Aortic smooth muscle cell (primary cell): ENCODE results near the gene CD9. TPM values are rescaled to one million over a fixed set of nuclear protein-coding genes. Genes with fewer than 3 reads are reported as not detected.

Experiments used
- total RNA-seq: library from RNA; depleted of rRNA; stranded (reverse); fragments of >200 nt; gene quantifications from 2 replicates; pipeline ENCODE4 v1.2.3, GENCODE V29; 2014

CD9 gene, protein sequence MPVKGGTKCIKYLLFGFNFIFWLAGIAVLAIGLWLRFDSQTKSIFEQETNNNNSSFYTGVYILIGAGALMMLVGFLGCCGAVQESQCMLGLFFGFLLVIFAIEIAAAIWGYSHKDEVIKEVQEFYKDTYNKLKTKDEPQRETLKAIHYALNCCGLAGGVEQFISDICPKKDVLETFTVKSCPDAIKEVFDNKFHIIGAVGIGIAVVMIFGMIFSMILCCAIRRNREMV
- 615 and 665 TPM in 2 replicates for total RNA-seq

DNA sequence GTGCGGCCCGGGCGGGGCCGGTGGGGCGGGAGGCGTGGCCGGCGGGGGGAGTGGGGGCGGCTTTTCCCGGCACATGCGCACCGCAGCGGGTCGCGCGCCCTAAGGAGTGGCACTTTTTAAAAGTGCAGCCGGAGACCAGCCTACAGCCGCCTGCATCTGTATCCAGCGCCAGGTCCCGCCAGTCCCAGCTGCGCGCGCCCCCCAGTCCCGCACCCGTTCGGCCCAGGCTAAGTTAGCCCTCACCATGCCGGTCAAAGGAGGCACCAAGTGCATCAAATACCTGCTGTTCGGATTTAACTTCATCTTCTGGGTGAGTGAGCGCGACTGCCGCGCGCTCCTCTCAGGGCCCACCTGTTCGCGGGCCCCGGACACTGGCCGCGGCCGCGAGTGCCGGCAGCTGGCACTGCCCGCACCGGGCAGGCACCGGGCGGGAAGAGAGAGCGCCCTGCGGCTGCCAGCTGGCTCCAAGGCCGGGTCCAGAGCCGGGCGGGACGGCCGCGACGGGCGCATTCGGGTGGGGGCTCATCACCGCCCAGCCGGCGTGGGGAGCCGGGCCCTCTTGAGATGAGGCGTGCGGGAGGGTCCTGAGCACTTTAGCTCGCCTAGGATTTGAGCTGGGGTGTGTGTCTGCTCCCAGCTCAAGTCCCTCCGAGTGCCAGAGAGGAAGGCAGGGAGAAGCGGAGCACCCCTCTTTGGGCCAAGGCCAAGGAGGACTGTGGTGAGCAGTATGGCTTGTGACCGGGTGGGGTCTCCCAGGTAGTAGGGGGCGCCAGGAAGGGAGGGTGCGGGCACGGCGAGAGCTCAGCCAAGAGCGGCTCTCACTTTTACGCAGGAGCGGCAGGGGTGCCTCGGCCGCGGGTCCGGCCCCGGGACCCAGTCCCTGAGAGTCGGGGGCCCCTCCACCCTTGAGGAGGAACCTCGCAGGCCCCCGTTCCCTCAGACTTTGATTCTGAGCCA is at the start of gene CD9:
TSS of gene CD9 (plus strand) at position 145 of the 957 bp plus-strand sequence. CDS start at position 245, 100 bp downstream.

Other genes with a start within 250 kb of the CD9 start
- gene VWF, start 75.7 kb upstream of the CD9 start, total RNA-seq, result 1.1 and 2.5 TPM in 2 replicates
- not detected in 2 replicates for gene PLEKHG6, start 110.3 kb downstream of the CD9 start, total RNA-seq
- gene TNFRSF1A, start 141.7 kb downstream of the CD9 start, total RNA-seq, result 92.7 and 109 TPM in 2 replicates
- gene SCNN1A, start 175.2 kb downstream of the CD9 start, total RNA-seq, result not detected in 2 replicates
- 42.1 and 47.6 TPM in 2 replicates for gene LTBR, start 183.8 kb downstream of the CD9 start, total RNA-seq
- 0.12 and 0.13 TPM in 2 replicates for gene CD27, start 244.6 kb downstream of the CD9 start, total RNA-seq